ENCODE measurements around the gene UCK1. TPM values are rescaled to one million over a fixed set of nuclear protein-coding genes. Genes with fewer than 3 reads are reported as not detected.

Gene UCK1
- total RNA-seq, 3 donors from 2014 or later (not counting 1 experiment from before 2014, with no cell fraction given): 29.9 to 35.2 (median 30.2) TPM

DNA sequence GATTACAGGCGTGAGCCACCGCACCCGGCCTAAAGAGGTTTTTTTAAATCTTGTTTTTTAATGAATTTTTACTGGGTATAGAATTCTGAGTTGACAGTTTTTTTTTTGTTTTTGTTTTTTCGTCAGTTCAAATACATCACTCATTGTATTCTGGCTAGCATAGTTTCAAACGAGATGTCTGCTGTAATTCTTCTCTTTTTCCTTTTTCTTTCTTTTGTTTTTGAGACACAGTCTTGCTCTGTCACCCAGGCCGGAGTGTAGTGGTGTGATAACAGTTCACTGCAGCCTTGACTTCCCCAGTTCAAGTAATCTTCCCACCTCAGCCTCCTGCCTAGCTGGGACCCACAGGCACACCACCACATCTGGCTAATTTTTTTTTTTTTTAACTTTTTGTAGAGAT lies 12.1 kb upstream of the UCK1 start:
- Mint-ChIP-seq H3K4me3 (no peak overlapping the region), H3K9me3 (peaks cover 2 to 6% of the 10 kb centered on the region in 2 donors), H3K4me1 (peaks cover 0 to 13% of the 10 kb centered on the region in 2 donors), H3K36me3 (peaks cover 9% of the 10 kb centered on the region), H3K27ac (no peak overlapping the region), H3K27me3 (ENCODE audit: low read depth in 2 of 2) (peaks cover 13 to 25% of the 10 kb centered on the region in 2 donors)
- Histone ChIP-seq H3K4me1 (ENCODE audit: control insufficient read depth, insufficient read depth, low read length) (peaks cover 39% of the 10 kb centered on the region), H3K9me3 (ENCODE audit: control insufficient read depth, insufficient read depth, low read length) (peaks cover 20% of the 10 kb centered on the region), H3K27me3 (ENCODE audit: control insufficient read depth, insufficient read depth, low read length) (peaks cover 21% of the 10 kb centered on the region), H3K4me3 (ENCODE audit: low read length) (no peak overlapping the region), H3K36me3 (ENCODE audit: control insufficient read depth, insufficient read depth, low read length) (no peaks in the 10 kb centered on the region), H3K27ac (ENCODE audit: low read length) (no peak overlapping the region)
- TF ChIP-seq, protein P1, sequence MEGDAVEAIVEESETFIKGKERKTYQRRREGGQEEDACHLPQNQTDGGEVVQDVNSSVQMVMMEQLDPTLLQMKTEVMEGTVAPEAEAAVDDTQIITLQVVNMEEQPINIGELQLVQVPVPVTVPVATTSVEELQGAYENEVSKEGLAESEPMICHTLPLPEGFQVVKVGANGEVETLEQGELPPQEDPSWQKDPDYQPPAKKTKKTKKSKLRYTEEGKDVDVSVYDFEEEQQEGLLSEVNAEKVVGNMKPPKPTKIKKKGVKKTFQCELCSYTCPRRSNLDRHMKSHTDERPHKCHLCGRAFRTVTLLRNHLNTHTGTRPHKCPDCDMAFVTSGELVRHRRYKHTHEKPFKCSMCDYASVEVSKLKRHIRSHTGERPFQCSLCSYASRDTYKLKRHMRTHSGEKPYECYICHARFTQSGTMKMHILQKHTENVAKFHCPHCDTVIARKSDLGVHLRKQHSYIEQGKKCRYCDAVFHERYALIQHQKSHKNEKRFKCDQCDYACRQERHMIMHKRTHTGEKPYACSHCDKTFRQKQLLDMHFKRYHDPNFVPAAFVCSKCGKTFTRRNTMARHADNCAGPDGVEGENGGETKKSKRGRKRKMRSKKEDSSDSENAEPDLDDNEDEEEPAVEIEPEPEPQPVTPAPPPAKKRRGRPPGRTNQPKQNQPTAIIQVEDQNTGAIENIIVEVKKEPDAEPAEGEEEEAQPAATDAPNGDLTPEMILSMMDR (IDR thresholded peaks at IDR 0.05): no peak
- intact Hi-C loops (cut with micrococcal nuclease): no loop called here
- DNase-seq (no peak), ATAC-seq (no peak)
- 95% methylated on average over 6 of the region's 6 CpGs for WGBS (ENCODE audit: insufficient coverage)

DNA sequence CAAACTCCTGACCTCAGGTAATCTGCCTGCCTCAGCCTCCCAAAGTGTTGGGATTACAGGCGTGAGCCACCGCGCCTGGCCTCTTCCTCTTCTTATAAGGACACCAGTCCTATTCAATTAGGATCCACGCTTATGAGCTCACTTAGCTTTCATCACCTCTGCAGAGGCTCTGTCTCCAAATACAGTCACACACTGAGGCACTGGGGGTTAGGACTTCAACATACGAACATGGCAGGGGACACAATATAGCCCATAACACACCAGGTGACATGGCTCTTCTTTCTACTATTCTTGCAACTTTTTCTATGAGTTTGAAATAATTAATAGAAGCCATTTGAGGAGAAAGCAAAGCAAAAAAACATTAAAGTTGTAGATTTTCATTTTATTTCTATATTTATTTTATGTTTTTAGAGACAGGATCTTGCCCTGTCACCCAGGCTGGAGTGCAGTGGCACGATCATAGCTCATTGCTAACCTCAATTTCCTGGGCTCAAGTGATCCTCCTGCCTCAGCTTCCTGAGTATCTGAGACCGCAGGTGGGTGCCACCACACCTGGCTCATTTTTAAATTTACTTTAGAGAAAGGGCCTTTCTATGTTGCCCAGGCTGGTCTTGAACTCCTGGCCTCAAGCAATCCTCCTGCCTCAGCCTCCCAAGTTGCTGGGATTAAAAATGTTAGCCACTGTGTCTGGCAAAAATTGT lies 8.3 kb upstream of the UCK1 start:
- WGBS (ENCODE audit: insufficient coverage): 61% methylated on average over 7 of the region's 7 CpGs
- H3K27me3 ChIP-seq (ENCODE audit: control insufficient read depth, insufficient read depth, low read length): peaks cover 2% of the 10 kb centered on the region
- peaks cover 18% of the 10 kb centered on the region for H3K9me3 ChIP-seq (ENCODE audit: control insufficient read depth, insufficient read depth, low read length)
- Mint-ChIP-seq H3K27me3 (ENCODE audit: low read depth in 2 of 2) (peaks cover 0 to under 1% of the 10 kb centered on the region in 2 donors), H3K36me3 (peaks cover 9% of the 10 kb centered on the region), H3K9me3 (peaks cover 2 to 6% of the 10 kb centered on the region in 2 donors), H3K4me3 (peak overlapping the region; percentile 4), H3K27ac (no peak overlapping the region), H3K4me1 (peaks cover 0 to 5% of the 10 kb centered on the region in 2 donors)
- no peak overlapping the region for H3K4me3 ChIP-seq (ENCODE audit: low read length)
- H3K4me1 ChIP-seq (ENCODE audit: control insufficient read depth, insufficient read depth, low read length): peaks cover 35% of the 10 kb centered on the region
- peak in 1 of 3 donors; percentile 43 for ATAC-seq
- intact Hi-C loops (cut with micrococcal nuclease): no loop called here
- no peaks in the 10 kb centered on the region for H3K36me3 ChIP-seq (ENCODE audit: control insufficient read depth, insufficient read depth, low read length)
- peak in 1 of 2 donors; percentile 60 for DNase-seq
- TF ChIP-seq, protein P1 (IDR thresholded peaks at IDR 0.05): no peak
- H3K27ac ChIP-seq (ENCODE audit: low read length): no peak overlapping the region

DNA sequence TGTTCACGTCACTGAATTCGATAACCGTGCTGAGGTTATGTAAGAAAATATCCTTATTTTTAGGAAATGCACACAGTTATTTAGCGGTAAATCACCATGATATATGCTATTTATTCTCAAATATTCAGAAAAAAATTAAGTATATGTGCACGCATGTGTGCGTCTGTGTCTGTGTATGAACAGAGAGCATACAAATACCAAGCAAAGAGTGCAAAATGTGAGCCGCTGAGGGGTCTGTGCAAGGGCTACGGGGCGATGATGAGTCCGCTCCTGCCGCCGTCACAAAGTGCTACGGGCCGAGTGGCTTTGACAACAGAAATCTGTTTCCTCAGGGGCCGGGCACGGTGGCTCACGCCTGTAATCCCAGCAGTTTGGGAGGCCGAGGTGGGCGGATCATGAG lies 6.9 kb upstream of the UCK1 start:
- Mint-ChIP-seq H3K4me1 (peaks cover 0 to 6% of the 10 kb centered on the region in 2 donors), H3K27me3 (ENCODE audit: low read depth in 2 of 2) (no peaks in the 10 kb centered on the region), H3K4me3 (no peak overlapping the region), H3K27ac (no peak overlapping the region), H3K9me3 (peaks cover 0 to 2% of the 10 kb centered on the region in 2 donors), H3K36me3 (no peaks in the 10 kb centered on the region)
- Histone ChIP-seq H3K4me3 (ENCODE audit: low read length) (no peak overlapping the region), H3K36me3 (ENCODE audit: control insufficient read depth, insufficient read depth, low read length) (no peaks in the 10 kb centered on the region), H3K27ac (ENCODE audit: low read length) (no peak overlapping the region), H3K9me3 (ENCODE audit: control insufficient read depth, insufficient read depth, low read length) (peaks cover 3% of the 10 kb centered on the region), H3K27me3 (ENCODE audit: control insufficient read depth, insufficient read depth, low read length) (no peaks in the 10 kb centered on the region), H3K4me1 (ENCODE audit: control insufficient read depth, insufficient read depth, low read length) (peaks cover 39% of the 10 kb centered on the region)
- 96% methylated on average over 18 of the region's 19 CpGs for WGBS (ENCODE audit: insufficient coverage)
- intact Hi-C loops (cut with micrococcal nuclease): no loop called here
- ATAC-seq: no peak
- TF ChIP-seq, protein P1 (IDR thresholded peaks at IDR 0.05): no peak
- DNase-seq: no peak

Data from natural killer cell (primary cell).